GM21423 (cell line): ENCODE data around the gene SNED1.

Source experiments
- ATAC-seq: cut with Tn5 transposase; IDR thresholded peaks from one replicate; pipeline ENCODE4 v1.9.1; 2021; ENCODE audit warnings: mild to moderate bottlenecking, moderate library complexity; ENCODE audit not compliant: unreplicated experiment

Gene SNED1

GRCh38 chr2:240997856-240998705 lies at the start of gene SNED1:
Gene SNED1 (plus strand): TSS chr2:240998618. CDS start chr2:240998838, 220 bp downstream.
- ATAC-seq: no peak

DNA sequence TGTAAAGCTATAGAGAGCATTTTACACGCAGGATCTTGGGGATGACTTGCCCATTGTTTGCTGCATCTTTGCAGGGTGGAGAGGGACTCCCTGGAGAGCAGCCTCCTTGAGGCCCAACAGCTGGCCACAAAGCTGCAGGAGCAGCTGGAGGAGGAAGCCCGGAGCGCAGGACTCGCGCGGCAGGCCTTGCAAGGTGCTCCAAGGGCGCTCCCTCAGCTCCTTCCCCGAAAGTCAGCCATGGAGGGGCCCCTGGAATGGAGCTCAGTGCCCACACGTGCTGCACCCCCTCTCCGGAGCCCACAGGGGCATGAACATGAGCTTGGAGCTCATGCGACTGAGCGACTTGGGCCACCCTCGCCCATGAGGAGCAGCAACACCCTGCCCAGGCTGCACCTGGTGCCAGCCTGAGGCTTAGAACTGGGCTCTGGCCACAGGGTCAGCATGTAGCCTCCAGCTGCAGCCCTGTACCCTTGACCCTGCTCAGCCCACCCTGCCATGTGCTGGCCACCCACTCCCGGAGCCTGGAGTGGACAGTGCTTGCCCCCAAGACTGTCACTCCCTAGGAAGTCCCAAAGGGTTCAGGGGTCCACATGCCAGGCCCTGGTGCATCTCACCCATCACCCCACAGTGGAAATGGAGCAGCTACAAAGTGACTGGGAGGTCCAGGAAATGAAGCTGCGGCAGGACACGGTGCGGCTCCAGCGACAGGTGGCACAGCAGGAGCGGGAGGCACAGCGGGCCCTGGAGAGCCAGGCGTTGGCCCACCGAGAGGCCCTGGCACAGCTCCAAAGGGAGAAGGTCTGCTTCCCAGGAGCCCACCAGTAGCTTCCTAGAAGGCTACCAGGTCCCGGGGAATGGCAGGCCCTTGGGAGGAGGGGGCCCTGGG lies 49.3 kb upstream of the SNED1 start:
- ATAC-seq: no peak

DNA sequence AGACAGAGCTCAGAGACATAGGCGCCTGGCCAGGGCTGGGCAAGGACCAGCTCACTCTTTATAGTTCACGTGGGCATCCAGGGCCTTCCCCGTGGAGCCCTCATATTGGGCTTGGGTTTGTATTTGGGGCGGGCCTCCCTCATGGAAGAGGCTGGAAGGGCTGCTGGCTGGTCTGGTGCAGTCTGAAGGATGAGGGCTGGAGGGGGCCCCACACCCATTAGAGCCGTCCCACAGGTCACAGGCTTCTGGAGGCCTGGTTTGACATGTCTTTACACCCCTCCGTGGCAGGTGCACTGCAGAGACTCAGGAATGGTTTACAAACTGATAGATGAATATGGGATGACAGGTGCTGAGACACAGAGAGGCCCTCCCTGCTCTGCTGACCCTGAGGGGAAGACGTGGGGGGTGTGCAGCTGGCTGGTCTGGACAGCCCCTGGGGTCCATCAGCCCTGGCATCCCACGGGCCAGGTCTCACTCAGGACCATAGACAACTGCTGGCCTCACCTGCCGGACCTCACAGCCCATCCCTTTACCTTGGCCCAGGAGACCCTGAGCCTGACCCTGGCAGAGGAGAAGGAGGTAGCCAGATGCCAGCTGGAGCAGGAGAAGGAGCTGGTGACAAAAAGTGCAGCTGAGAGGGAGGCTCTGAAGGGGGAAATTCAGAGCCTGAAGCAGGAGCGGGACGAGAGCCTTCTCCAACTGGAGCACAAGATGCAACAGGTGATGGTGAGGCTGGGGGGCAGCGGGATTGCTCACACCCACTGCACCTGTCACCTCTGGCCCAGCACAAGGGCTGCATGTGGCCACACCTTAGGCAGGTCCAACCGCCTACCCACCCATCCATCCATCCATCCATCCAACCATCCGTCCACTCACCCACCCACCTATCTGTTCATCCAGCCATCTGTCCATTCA lies 48.4 kb upstream of the SNED1 start:
- ATAC-seq: no peak

DNA sequence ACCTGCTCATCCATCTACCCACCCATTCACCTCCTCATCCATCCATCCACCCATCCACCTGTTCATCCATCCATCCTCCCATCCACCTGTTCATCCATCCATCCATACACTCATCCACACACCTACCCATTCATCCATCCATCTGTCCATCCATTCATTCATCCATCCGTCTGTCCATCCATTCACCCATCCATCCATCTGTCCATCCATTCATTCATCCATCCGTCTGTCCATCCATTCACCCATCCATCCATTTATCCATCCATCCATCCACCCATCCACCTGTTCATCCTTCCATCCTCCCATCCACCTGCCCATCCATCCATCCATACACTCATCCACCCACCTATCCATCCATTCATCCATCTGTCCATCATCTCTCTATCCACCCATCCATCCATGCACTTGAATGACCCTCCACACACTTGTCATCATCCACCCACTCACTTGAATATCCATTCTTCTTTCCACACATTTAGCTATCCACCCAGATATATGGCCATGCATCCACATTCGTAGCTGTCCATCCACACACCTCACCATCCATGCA lies 47.3 kb upstream of the SNED1 start:
- no peak for ATAC-seq

GRCh38 chr2:240952496-240953246 lies 45.7 kb upstream of the SNED1 start:
- no peak for ATAC-seq

DNA sequence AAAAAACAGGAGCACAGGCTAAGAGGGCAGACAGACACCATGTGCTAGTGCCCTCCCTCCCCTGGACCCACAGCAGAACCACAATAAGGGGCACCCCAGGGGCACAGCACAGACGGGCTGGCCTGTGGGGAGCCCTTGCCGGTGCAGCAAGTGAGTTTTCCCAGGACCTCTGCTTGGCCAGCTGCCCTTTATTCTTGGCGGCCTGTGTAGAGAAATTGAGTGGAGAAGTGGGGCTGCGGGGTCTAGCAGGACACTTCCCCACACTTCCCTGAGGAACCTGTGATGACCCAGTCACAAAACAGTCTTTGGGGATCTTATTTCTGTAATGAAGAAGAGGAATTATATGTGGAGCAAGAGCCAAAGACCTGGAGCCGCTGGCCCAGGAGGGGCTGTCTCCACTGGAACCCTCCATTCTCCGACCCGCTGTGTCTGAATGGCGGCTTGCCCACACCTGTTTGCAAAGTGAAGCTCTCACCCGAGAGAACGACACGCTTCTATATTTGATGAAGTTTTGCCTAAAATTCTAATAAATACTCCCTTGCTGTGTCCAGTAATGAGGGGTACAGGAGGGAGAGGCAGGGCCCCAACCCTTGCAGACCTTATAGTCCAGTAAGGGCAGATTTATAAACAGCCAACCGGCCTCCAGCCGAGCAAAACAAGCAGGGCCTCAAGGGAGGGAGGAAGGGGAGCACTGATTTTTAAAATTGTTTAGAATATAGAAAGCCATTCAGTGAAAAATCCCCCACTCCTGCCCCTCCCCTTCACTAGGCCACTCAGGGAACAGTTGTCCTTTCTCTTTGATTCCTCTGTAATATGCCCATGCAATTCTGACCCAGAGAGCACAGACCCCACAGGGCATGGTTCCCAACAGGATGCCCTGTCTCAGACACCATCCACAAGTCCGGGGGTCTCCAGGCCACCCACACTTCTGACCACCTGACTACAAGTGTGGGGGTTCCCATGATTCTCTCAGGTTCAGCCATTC lies 44.7 kb upstream of the SNED1 start:
- ATAC-seq: no peak

- ATAC-seq: no peak
These were observed 43.7 kb upstream of the SNED1 start for GRCh38 chr2:240954436-240955305.

GRCh38 chr2:240955306-240956170 lies 42.9 kb upstream of the SNED1 start:
- ATAC-seq: no peak

GRCh38 chr2:240956171-240956934 lies 42.1 kb upstream of the SNED1 start:
- ATAC-seq: no peak

DNA sequence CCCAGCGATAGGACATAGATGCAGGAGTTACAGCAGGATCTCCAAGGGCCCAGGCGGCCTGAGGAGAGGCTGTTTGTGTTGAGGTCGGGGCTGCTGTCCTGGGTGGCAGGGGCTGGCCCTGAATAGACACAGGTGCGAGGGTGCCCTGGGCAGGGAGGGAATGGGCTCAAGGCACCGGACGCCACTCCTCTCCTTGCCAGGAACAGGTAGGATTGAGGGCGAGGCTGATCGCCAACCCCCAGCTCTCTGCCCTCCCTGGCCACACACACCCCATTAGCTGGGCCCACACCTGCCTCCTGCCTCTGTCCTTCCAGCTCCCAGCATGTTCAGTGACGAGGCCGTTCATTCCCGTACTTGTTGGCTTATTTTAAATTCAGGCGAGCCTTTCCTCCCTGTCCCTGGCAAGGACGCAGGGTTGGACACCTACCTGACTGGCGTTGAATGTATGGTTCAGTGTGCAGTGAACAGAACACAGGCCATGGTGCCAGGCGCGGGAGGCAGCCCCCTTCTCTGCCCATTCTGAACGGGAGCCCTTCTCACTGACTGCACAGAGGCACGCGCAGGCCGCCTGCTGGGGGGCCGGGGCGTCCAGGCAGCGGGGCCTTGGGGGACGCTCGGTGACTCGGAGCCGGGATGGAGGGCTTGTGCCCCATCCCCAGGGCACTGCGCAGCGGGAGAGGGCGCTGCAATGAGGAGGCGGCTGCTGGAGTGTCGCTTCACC lies 41.3 kb upstream of the SNED1 start:
- no peak for ATAC-seq

GRCh38 chr2:240957656-240958365 lies 40.6 kb upstream of the SNED1 start:
- no peak for ATAC-seq

- ATAC-seq: no peak
These were observed 39.8 kb upstream of the SNED1 start for GRCh38 chr2:240958366-240959213.

DNA sequence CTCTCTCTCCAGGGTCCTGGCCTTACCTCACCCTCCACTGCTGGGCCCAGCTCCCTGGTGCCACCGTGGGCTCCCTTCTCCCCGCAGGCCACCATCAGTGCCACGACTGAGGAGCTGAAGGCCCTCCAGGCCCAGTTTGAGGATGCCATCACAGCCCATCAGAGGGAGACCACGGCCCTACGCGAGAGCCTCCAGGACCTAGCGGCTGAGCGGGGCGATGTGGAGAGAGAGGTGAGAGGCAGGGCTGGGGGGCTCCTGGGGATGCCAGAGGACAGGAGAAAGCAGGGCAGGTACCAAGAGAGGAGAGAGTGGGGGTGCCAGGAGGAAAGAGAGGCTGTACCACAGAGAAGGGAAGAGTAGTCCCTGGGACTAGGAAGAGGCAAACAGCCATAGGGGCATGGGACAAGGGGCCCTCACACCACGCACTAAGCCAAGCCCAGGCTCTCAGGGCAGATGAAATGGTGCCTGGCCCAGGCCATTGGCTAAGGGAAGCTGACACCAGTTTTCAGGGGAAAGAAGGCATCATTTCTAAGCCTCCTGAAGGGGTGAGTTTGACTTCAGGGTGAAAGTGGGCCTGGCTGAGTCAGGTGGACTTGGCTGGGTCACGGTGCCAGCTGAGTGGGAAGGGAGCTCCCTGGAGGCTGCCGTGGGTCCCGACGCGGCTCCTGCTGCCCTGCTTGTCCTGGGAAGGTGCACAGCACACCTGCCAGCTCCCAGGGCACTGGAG lies 39.0 kb upstream of the SNED1 start:
- no peak for ATAC-seq
